Activated T-cell treated with anti-CD3 and anti-CD28 coated beads for 4 hours (primary cell): ENCODE data around the gene NBPF1.
"Not testable (repeated sequence)": the region's sequence is repeated elsewhere in the genome, so short reads cannot be mapped to it uniquely, and the experiment has no call there.

Experiments used
- DNase-seq: peaks from one replicate; pipeline ENCODE4 v3.0.0-alpha.2; 2020

Gene NBPF1

DNA sequence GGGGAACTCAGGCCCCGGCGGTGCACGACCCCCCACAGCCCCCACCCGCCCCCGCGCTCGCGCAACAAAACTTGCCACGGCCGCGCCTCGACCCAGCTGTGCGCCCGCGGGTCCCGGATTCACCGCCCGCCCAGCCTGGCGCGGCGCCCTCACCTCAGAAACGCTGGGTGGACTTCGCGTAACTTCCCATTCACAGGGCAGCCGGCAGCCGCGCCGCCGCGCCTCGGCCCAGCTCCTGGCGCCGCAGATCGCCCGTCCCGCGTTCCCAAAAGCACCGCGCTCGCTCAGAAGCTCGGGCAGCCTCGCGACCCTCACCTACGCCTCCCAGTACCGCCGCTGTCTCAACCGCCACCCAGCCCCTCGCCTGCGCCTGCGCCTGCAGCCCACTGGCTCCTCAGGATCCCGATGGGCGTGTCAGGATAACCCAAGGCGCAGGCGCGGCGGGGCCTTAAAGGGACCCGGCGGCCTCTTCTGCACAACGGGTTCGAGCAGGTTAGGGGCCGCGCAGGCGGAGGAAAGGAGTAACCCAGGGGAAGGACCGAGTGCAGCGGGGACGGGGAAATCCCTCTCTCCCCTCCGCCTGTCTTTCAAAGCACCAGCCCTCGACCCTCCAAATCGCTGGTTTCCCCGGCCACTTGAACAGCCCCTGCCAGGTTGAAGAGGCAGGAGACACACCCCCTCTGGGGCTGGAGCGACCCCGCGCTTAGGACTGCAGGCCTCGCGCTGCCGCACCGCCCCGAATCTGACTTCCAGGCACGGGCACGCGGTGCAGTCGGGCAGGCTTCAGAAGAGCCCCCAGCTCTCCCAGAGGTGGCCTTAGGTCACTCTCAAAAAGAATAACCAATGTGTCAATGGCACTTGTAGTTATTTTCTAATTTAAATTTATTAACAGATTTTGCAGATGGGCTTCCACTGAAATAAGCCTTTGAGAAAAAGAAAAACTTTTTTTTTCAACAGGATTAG lies at the start of gene NBPF1:
Gene NBPF1 (minus strand): TSS at position 380 of the 963 bp plus-strand sequence.
- DNase-seq, result peak; percentile 90

DNA sequence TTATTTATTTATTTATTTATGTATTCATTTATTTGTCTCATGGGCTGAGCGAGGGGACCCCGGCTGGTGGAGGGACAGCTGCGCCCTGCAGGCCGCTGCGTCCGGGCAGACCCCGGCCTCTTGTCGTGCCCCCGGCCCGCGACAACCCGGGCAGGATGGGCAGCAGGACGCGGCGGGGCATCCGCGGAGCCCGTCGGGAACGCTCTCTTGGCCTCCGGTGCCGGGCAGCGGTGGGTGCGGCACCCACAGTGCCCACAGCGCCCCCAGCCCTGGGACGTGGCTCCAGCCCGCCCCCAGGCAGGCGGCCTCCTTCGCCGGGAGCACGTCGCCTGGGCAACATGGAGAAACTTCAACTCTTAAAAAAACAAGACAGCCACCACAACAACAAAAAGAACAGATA lies 44.9 kb upstream of the NBPF1 start:
- not testable (repeated sequence) for DNase-seq

DNA sequence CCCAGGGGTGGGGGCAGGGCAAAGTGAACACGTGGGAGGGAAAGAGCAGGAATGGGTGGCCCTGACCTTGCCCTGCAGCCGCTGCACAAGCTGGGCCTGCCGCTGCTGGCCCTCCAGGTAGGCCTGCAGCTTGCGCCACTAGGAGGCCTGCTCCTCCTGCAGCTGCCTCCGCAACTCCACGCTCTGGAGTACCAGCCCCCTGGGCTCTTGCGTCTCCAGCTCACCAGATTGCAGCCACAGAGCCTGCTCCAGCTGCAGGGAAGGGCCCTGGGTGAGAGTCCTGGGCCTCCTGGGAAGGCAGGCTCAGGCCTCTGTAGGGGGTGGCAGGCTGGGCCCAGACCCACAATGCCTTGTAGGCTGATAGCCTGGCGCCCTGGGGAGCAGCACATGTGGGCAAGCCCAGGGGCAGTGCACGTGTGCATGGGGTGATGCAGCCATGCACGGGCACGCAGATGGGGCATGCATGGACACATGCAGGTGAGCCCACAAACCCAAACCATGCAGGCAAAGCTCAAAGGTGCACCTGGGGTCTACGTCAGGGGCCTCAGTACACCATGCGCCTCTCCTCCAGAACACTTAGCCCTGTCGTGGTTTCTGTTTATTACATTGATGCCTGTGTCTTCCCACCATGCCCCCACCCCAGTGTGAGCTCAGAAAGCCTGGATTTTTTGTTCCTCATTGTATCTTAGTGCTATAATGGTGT lies 43.8 kb upstream of the NBPF1 start:
- not testable (repeated sequence) for DNase-seq

DNA sequence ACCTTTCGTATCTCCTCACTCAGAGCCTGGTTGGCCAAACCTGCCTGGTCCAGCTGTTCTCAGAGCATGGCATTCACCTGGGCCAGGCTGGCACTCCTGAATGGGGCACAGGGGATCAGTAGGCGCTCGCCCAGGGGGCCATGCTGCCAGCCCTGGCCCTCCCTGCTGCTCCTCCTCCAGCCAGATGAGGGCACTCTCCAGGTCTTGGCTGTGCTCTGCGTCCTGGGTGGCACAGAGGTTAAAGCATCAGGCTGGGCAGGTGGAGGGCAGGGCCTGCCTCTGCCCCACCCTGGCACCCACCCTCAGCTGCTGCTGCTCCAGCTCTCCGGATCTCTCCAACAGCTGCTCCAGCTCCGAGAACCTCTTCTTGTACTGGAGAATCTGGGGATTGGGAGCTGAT lies 43.2 kb upstream of the NBPF1 start:
- not testable (repeated sequence) for DNase-seq

DNA sequence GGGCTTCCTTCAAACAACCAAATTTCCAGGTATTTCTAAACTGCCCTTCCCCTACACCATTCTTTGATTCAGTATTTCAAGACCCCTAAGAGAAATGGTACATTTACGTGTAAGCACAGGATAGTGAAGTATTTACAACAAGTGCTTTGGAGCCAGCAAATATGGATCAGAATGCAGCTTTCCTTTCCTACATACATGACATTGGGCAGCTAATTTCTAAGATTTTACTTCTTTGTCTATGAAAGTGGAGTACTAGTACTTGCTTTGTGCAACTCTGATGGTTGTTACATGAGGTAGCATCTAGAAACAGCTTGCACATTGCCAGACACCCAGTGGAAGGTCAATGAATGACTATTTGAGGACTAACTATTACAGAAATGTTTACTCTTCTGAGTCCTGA lies 38.2 kb upstream of the NBPF1 start:
- not testable (repeated sequence) for DNase-seq

DNA sequence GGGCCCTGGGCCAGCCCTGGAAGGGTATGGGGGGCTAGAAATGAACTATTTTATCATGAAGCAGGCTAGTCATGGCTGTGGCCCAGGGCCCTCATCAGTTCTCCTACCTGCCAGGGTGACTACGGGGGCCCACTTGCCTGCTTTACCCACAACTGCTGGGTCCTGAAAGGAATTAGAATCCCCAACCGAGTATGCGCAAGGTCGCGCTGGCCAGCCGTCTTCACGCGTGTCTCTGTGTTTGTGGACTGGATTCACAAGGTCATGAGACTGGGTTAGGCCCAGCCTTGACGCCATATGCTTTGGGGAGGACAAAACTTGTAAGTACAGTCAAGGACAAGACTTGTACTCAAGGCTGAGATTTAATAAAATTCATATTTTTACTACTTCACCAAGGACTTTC lies 36.6 kb upstream of the NBPF1 start:
- DNase-seq, result not testable (repeated sequence)

DNA sequence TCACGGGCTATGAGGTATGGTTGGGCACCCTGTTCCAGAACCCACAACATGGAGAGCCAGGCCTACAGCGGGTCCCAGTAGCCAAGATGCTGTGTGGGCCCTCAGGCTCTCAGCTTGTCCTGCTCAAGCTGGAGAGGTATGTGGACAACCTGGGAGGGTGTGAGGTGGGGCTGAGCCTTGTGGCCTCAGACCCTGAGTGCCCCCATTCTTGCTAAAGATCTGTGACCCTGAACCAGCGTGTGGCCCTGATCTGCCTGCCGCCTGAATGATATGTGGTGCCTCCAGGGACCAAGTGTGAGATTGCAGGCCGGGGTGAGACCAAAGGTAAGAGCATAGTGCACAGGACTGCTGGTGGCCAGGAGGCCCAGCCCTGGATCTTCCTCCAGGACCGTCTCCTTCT lies 36.0 kb upstream of the NBPF1 start:
- DNase-seq, result not testable (repeated sequence)

DNA sequence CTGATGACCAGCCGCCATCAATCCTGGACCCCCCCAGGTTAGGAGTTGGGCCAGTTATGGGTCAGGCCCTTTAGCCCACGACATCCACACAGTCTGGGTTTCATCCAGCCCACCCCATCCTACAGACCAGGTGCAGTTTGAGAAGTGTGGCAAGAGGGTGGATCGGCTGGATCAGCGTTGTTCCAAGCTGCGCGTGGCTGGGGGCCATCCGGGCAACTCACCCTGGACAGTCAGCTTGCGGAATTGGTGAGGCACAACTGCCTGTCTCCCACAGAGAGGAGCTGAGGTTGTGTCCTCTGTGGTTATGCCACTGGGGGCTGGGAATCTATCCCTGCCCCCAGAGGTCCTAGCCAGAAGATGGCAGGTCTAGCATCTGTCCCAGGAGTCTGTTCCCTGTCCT lies 35.4 kb upstream of the NBPF1 start:
- not testable (repeated sequence) for DNase-seq

DNA sequence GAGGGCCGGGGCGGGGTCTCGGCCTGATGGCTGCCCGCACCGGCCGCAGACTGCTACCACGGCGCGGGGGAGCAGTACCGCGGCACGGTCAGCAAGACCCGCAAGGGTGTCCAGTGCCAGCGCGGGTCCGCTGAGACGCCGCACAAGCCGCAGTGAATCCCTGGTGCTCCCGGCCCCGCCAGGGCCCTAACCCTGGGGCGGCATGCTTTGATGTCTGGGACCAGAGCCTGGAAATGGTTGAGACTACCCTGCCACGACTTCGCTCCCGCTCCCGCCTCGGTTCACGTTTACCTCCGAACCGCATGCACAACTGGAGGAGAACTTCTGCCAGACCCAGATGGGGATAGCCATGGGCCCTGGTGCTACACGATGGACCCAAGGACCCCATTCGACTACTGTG lies 34.9 kb upstream of the NBPF1 start:
- DNase-seq, result not testable (repeated sequence)

DNA sequence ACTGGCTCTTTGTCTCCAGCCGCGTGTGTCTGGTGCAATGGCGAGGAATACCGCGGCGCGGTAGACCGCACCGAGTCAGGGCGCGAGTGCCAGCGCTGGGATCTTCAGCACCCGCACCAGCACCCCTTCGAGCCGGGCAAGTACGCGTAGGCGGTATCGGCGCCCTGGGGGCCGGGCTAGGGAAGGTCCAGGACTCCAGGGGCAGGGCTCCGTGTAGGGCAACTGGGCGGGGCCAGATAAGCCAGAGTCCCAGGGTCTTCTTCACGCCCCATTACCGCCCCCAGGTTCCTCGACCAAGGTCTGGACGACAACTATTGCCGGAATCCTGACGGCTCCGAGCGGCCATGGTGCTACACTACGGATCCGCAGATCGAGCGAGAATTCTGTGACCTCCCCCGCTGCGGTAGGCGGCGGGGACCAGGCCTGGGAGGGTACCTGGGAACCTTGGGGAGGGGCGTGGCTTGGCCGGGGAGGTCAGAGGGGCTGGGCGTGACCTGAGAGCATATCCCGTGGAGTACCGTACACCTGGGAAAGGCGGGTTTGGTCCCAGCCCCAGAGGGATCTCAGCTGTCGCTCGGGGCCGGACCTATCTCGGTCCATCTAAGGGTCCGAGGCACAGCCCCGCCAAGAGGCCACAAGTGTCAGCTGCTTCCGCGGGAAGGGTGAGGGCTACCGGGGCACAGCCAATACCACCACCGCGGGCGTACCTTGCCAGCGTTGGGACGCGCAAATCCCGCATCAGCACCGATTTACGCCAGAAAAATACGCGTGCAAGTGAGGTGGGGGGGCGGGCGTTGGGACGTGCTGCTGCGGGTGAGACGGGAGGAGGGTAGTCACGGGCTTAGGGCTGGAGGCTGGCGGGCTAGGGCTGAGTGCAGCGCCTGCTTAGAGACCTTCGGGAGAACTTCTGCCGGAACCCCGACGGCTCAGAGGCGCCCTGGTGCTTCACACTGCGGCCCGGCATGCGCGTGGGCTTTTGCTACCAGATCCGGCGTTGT lies 34.1 kb upstream of the NBPF1 start:
- DNase-seq, result peak; percentile 50

DNA sequence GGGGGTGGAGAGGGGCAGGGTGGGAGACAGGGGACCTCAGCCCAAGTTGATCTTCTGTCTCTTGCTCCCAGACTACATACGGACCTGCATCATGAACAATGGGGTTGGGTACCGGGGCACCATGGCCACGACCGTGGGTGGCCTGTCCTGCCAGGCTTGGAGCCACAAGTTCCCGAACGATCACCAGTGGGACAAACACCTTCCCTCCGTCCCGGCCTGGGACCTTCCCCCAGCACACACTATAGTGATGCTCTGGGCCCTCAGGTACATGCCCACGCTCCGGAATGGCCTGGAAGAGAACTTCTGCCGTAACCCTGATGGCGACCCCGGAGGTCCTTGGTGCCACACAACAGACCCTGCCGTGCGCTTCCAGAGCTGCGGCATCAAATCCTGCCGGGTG lies 33.4 kb upstream of the NBPF1 start:
- not testable (repeated sequence) for DNase-seq

DNA sequence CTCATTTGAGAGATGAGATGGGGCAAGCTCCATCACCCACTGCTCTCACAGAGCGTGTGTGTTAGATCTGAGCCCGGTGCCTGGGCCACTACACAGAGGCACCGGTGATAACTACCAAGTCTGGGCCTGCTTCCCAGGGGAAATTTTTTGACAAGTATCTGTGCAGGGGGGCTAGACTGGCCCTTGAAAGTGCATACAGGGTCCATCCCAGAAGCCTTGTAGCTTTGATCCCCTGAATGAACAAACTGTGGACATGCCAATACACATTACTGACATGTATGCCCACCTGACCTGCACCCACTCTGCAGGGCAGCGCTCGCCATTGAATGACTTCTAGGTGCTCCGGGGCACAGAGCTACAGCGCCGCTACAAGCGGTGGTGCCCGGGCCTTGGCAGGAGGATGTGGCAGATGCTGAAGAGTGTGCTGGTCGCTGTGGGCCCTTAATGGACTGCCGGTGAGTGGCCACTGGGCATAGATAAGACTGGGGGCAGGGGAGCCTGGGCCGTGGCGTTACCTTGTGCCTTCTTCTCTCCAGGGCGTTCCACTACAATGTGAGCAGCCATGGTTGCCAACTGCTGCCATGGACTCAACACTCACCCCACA lies 32.8 kb upstream of the NBPF1 start:
- not testable (repeated sequence) for DNase-seq

DNA sequence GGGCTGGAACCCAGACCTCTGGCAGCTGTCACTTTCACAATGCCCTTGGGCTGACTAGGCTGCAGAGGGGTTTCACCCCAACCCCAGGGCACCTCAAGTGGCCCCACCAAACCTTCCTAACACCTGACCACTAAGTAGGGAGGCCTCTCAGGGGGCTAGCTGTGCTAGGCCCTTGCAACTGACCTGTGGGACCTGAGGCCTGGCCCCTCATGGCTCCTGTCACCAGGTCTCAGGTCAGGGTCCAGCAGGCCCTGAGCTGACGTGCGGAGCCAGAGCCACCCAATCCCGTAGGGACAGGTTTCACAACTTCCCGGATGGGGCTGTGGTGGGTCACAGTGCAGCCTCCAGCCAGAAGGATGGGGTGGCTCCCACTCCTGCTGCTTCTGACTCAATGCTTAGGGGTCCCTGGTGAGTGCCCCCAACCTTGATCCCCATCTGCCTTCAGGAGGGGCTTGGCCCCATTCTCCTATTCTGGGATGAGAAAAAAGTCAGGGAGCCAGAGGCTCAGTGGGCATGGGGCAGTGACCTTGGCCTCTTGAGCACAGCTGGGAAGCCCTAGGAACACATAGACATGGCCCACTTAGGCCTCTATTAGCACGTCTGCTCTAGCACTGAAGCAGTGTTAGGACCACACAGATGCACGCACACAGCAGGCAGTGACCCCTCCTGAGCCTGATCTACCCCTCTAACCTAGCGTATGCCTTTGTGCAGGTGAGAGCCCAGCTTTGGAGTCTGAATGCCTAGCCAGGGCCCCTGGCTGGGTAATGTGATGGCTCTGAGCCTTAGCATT lies 32.1 kb upstream of the NBPF1 start:
- not testable (repeated sequence) for DNase-seq

DNA sequence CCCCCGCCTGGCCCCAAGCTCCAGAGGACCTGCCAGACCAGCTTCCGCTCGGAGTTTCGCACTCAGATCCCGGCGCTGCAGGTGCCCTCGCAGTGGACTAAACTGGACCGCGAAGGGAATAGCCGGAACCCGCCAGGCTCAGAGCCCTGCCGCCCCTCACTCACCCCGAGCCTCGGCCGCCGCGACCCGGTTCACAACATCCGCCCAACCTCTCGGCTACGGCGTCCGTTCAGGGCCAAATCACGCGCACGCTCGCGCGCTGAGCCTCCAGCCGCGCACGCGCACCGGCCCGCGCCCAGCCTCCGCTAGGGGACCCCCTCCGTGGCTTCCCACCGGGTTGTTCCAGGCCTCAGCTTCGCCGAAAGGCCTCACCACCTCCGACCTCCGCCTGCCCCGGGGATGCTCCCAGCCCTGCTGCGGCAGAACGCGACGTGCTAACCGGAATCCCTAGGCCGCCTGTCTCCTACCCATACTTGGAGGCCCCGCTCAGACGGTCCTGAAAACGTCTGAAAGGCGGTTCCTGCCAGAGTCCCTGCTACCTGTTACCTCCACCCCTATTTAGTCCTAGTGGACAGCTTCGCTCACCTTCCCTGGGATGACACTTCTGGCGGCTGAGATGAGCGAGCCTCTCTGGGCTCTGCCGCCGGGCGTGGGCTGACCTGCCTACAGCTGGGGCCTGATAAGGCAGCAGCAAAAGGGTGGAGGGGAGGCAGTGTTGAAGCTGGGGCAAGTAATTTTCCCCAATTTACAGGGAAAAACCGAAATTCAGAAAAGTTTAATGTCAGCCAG lies 31.3 kb upstream of the NBPF1 start:
- DNase-seq, result peak; percentile 99

DNA sequence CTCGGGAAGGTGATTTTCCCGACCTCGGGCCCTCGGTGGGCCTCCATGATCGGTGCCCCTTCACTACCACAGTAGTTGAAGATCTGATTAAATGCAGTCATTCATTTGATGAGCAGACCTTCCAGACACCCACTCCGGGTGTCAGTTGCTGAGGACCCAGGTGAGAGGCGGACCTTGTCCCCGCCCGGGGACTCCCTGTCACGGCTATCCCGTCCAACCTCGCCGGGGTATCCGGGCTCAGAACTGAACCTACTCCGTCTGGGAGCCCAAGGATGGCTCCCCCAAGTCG lies 30.8 kb upstream of the NBPF1 start:
- no peak for DNase-seq

DNA sequence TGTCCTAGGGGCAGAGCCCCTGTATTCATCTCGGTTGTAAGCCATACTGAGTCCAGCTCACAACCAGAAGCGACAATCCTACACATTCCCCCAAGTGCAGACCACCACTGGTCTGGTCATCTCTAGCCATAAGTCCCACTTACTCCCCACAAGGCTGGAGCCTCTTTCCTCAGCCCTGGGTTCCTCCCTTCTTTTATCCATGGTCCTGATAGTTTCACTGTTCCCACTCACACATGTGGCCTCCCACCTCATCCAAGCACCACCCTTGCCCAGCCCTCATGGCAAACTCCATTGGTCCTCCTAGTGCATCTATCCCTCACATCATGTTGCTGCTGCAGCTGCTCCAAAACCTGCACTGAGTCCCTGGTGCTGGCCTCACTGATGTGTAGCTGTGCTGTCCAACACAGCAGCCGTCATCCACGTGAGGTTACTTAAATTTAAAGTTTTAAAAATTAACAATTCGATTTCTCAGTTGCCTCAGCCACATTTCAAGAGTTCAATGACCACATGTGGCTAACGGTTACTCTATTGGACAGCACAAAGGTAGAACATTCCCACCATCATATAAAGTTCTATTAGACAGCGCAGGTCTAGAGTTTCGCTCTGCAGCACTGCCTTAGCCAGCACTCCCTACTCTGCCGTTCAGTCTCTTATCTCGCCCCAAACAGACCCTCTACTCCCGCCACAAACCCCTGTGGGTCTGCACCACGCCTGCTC lies 30.3 kb upstream of the NBPF1 start:
- DNase-seq, result not testable (repeated sequence)

DNA sequence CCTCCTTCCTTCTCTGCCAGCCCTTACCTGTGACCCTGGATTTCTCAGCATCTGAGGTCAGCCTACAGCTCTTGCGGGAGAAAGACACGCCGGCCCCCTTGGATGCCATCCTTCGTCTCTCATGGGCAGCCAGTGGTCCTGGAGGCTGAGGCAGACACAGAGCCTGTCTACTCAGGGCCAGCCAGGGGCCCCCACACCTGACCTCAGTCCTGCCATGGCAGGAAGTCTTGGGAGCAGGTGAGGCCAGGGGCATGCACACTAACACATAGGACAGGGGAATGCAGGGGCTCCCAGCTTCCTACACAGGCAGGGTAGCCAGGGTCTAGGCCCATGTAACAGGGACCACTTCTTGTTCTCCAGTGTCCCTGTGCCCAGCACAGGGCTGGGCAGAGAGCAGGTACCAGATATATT lies 29.6 kb upstream of the NBPF1 start:
- not testable (repeated sequence) for DNase-seq

DNA sequence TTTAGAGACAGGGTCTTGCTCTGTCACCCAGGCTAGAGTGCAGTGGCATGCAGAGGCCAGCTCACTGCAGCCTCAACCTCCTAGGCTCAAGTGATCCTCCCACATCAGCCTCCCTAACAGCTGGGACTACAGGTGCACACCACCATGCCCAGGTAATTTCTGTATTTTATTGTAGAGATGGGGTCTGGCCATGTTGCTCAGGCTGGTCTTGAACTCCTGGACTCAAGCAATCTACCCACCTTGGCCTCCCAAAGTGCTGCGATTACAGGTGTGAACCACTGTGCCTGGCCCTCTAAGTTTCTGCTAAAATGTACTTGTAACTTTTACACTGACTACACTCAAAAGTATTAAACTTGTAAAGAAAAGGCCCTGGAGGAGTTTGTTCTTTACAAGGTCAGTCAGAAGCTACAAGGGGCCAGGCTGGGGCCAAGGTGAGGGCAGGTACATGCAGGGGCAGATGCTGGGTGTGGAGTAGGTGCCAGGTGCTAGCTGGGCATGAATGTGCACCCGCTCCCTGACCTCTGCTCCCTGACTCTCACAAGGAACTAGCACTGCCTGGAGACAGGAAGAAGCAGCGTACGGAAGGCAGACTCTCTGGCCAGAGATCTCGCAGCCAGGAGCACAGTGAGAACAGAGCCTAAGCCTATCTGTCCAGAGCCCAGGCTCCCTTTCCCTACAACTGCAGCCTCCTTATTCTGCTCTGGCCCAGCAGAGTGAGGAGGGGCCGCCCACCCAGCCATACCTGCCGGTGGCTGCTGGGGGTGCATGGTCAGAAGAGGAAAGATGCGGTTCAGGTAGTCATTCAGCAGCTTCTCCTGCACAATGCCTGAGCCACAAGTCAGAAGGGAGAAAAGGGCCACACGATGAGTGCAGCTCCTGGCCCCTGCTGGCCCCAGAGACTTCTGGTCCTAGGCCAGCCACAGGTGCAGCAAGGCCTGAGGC lies 28.9 kb upstream of the NBPF1 start:
- DNase-seq, result not testable (repeated sequence)
